Umbilical cord (tissue), 2 donors: ENCODE data around the gene B3GALT4. TPM values are rescaled to one million over a fixed set of nuclear protein-coding genes. Genes with fewer than 3 reads are reported as not detected.

ENCODE experiments used
- DNase-seq: peaks from one replicate; pipeline ENCODE4 v3.0.0-alpha.2; 2015; ENCODE audit warnings: low spot score
- total RNA-seq: library from RNA; depleted of rRNA; stranded (reverse); fragments of >200 nt; gene quantifications from one replicate; pipeline ENCODE4 v1.2.3, GENCODE V29; 2014; ENCODE audit warnings: low replicate concordance; ENCODE audit not compliant: insufficient read depth

Gene B3GALT4
- total RNA-seq, 1 donor from 2014 or later = 7.7 TPM

- no peak for DNase-seq
Measured at GRCh38 chr6:33314943-33315792, 38.2 kb downstream of the B3GALT4 start.

GRCh38 chr6:33315793-33316602 lies 39.1 kb downstream of the B3GALT4 start:
- DNase-seq = no peak

DNA sequence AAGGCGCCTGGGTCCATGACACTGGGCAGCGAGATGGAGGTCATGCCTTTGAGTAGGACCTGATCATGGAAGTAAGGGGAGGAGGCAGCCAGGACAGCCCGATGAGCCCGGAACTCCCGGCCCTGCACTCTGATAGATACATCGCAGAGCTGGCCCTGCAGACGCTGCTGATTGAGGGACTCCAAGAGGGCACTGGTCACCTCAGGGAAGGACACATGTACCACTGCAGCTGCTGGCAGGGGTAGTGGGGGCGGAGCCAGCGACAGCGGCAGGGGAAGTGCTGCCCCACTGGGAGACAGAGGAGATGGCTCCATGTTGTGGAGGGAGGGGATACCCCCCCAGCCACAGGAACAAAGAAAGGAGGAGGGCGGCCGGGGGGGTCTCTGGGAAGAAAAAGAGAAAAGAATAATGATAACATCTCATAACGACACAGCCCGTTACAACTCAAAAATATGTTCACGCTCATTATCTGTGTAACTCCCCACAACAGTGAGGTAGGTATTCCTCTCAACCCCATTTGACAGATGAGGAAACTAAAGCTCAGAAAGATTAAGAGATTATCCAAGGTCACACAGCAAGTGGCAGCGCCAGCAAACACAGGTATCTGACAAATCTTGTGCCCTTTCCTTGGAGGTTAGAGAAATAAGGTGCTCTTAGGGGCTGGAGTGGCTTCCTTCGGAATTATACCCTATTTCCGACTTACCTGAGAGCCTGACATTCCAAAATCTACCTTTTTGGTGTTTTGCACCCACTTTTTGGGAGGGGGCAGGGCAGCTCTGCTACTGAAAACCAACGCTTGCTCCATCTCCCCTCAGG lies 39.9 kb downstream of the B3GALT4 start:
- DNase-seq = no peak

GRCh38 chr6:33317419-33317668 lies 40.4 kb downstream of the B3GALT4 start:
- DNase-seq = no peak

GRCh38 chr6:33317669-33318425 lies 40.9 kb downstream of the B3GALT4 start, which contains the start of gene ZBTB22:
Gene ZBTB22 (minus strand): TSS chr6:33317744. CDS start chr6:33316916, 828 bp downstream.
- DNase-seq = peak; percentile 100

- DNase-seq = no peak
Measured at GRCh38 chr6:33318426-33319073, 41.6 kb downstream of the B3GALT4 start.

DNA sequence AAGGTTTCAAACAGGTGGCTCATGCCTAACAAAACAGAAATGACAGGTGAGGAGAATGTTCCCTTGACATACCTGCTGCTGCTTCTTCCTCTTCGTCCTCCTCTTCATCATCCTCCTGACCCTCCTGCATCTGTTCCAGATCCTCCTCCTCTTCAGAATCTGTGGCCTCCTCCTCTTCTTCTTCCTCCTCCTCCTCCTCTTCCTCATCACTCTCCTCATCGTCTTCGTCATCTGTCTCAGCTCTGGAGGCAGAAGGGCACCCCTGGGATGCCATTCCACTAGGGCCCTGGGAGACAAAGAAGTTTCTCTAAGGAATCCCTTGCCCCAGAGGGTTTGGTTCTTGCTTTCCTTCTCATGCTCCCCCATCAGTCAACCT lies 43.0 kb downstream of the B3GALT4 start:
- no peak for DNase-seq

DNA sequence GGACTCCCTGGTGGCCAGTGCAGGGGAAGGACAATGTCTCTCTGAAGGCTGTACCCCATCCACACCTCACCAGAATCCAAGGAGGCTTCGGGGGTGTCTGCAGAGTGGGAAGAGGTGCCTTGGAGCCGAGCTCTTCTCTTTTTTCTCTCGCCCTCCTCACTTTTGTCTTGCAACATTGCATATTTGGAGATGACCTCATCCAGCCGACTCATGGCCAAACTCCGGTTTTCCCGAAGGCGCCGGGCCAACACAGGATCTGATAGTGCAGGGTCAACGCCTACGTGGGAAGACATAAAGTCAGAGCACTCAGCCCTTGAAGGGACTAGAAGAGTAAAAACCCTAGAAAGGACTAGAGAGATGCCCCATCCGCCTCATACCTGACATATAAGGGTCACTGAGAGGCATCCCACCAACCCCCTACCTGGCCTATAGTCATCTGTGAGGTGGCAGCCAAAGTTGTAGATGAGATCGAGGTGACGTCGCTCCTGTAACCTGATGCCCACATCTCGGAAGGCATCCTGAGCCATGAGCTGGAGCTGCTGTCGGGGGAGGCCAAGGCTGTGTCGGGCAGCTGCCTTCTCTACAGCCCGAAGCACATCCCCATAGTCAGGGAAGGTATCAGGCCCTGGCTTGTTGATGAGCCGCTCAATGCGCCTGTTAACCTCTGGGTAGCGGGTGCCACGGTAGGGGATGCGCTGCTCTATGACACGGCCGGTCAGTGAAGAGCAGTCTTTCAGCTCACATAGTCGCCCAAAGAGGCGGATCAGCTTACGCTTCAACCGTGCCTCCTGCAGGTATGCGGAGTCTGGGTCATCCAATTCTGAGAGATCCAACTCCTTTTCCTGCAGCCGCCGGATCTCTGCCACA lies 43.6 kb downstream of the B3GALT4 start:
- no peak for DNase-seq

GRCh38 chr6:33321227-33321626 lies 44.3 kb downstream of the B3GALT4 start:
- no peak for DNase-seq

DNA sequence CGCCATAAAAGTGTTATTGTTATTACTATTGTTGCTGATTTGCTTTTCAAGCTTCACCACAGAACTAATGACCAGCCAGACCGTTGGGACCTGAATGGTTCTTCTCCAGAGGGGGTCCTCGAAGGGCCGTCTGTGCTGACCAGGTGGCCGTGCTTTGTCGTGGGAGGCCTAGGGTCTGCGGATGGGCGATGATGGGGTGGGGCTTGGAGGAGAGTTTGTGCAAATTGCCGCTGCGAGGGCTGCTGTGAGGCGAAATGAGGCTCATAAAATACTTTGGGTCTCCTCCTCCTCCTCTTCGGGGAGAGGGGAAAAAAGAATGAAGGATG lies 46.7 kb downstream of the B3GALT4 start:
- DNase-seq = no peak

DNA sequence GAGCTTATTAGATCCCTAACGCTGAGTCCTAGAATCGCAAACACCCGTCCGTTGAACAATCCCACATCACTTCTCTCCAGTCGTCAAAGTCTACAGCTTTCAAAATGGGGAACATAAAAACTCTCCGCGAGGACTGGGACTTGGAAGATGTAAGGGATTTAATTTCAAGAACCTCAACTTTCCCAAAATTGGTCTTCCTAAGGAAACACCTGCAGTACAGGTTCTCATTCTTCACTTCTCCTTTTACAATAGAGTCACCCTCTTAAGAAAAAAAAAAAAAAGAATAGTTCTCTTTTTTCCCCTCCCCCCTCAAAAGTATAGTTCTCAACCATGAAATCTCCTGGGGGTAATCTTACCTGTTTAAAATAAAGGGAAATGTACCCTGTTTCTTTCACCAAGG lies 47.2 kb downstream of the B3GALT4 start:
- DNase-seq = peak; percentile 8

Other genes starting within 250 kb of the B3GALT4 start
- gene HLA-DPA1, start 203.5 kb upstream of the B3GALT4 start, total RNA-seq = 24.8 TPM
- 1.7 TPM for gene HLA-DPB1, start 201.1 kb upstream of the B3GALT4 start, total RNA-seq
- gene COL11A2, start 84.7 kb upstream of the B3GALT4 start, total RNA-seq = 0.72 TPM
- gene RXRB, start 76.5 kb upstream of the B3GALT4 start, total RNA-seq = 19.0 TPM
- 78.0 TPM for gene SLC39A7, start 76.3 kb upstream of the B3GALT4 start, total RNA-seq
- 9.6 TPM for gene HSD17B8, start 72.5 kb upstream of the B3GALT4 start, total RNA-seq
- gene RING1, start 68.6 kb upstream of the B3GALT4 start, total RNA-seq = 13.7 TPM
- 33.7 TPM for gene VPS52, start 5.2 kb upstream of the B3GALT4 start, total RNA-seq
- gene RPS18, start 5.0 kb upstream of the B3GALT4 start, total RNA-seq = 2,699 TPM
- 45.0 TPM for gene WDR46, start 12.1 kb downstream of the B3GALT4 start, total RNA-seq
- gene PFDN6, start 12.5 kb downstream of the B3GALT4 start, total RNA-seq = 10.1 TPM
- 15.4 TPM for gene RGL2, start 21.8 kb downstream of the B3GALT4 start, total RNA-seq
- 29.4 TPM for gene TAPBP, start 37.0 kb downstream of the B3GALT4 start, total RNA-seq
- 14.0 TPM for gene ZBTB22, start 40.6 kb downstream of the B3GALT4 start, total RNA-seq
- gene DAXX, start 45.8 kb downstream of the B3GALT4 start, total RNA-seq = 14.0 TPM
- gene KIFC1, start 114.7 kb downstream of the B3GALT4 start, total RNA-seq = 7.5 TPM
- gene PHF1, start 133.9 kb downstream of the B3GALT4 start, total RNA-seq = 17.3 TPM
- gene CUTA, start 141.0 kb downstream of the B3GALT4 start, total RNA-seq = 55.4 TPM
- gene SYNGAP1, start 142.9 kb downstream of the B3GALT4 start, total RNA-seq = 7.5 TPM
- gene ZBTB9, start 177.5 kb downstream of the B3GALT4 start, total RNA-seq = 10.4 TPM